ENCODE data around the gene RERE. TPM values are rescaled to one million over a fixed set of nuclear protein-coding genes. Genes with fewer than 3 reads are reported as not detected.

The RERE gene
- total RNA-seq, 1 experiment from 2014 or later: 217 TPM

DNA sequence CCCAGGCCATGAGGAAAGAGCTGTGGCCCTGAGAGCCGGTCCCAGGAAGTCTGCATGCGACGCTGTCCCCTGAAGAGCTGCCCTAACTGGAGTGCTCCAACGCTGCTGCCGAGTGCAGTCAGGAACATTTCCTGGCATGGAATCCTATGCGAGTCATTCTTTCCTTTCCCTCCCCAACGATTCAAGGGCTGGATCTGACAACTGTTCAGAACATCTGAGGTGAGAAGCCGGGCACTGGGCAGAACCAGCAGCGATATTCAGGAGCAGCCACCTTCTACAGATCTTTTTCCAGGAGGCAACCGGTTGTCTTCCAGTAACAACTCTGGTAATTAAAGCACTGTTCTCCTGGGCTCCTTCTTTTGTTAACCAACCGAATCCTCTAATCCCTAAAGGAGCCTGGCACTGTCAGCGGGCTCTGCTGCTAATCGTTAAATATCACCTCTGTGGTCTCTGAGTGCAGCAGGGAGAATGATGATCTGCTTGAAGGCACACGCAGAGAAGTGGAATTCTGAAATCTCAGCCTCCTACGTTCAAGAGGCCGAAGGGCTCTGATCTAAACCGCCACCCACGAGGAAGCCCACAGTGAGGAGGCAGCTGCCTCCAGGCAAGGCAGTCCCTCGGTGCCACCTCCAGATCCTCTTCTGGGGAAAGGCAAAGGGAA is 443.7 kb downstream of the RERE start:
- peaks cover 10% of the 10 kb centered on the region; the same call in 1 of the 2 replicates for H3K36me3 ChIP-seq (ENCODE audit: control insufficient read depth, insufficient read depth, low read length)
- ChIA-PET CTCF (interaction anchor here (0.5 to 0.8 kb wide), 4 partner anchors 13 to 398 kb away, joined by 3 to 4 read pairs (median 3); no protein-coding TSS in a partner anchor), POLR2A (no interaction called here)
- BruUV-seq (replicated peaks): no TSS peak
- H3K9me3 ChIP-seq (ENCODE audit: control insufficient read depth, insufficient read depth, low read depth, low read length): no peaks in the 10 kb centered on the region
- H3K4me1 ChIP-seq (ENCODE audit: control insufficient read depth, insufficient read depth, low read length): peaks cover 72% of the 10 kb centered on the region
- TF ChIP-seq, protein P1, sequence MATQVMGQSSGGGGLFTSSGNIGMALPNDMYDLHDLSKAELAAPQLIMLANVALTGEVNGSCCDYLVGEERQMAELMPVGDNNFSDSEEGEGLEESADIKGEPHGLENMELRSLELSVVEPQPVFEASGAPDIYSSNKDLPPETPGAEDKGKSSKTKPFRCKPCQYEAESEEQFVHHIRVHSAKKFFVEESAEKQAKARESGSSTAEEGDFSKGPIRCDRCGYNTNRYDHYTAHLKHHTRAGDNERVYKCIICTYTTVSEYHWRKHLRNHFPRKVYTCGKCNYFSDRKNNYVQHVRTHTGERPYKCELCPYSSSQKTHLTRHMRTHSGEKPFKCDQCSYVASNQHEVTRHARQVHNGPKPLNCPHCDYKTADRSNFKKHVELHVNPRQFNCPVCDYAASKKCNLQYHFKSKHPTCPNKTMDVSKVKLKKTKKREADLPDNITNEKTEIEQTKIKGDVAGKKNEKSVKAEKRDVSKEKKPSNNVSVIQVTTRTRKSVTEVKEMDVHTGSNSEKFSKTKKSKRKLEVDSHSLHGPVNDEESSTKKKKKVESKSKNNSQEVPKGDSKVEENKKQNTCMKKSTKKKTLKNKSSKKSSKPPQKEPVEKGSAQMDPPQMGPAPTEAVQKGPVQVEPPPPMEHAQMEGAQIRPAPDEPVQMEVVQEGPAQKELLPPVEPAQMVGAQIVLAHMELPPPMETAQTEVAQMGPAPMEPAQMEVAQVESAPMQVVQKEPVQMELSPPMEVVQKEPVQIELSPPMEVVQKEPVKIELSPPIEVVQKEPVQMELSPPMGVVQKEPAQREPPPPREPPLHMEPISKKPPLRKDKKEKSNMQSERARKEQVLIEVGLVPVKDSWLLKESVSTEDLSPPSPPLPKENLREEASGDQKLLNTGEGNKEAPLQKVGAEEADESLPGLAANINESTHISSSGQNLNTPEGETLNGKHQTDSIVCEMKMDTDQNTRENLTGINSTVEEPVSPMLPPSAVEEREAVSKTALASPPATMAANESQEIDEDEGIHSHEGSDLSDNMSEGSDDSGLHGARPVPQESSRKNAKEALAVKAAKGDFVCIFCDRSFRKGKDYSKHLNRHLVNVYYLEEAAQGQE (IDR thresholded peaks at IDR 0.05; ENCODE audit: insufficient read depth in 1 of 2, low read depth in 2 of 2, low read length in 1 of 2): no peak
- TF ChIP-seq, protein P2, sequence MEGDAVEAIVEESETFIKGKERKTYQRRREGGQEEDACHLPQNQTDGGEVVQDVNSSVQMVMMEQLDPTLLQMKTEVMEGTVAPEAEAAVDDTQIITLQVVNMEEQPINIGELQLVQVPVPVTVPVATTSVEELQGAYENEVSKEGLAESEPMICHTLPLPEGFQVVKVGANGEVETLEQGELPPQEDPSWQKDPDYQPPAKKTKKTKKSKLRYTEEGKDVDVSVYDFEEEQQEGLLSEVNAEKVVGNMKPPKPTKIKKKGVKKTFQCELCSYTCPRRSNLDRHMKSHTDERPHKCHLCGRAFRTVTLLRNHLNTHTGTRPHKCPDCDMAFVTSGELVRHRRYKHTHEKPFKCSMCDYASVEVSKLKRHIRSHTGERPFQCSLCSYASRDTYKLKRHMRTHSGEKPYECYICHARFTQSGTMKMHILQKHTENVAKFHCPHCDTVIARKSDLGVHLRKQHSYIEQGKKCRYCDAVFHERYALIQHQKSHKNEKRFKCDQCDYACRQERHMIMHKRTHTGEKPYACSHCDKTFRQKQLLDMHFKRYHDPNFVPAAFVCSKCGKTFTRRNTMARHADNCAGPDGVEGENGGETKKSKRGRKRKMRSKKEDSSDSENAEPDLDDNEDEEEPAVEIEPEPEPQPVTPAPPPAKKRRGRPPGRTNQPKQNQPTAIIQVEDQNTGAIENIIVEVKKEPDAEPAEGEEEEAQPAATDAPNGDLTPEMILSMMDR (IDR thresholded peaks at IDR 0.05): no peak
- no peak for TF ChIP-seq TCF7L2 (IDR thresholded peaks at IDR 0.05; ENCODE audit: low read depth, low read length)
- intact Hi-C loops (cut with micrococcal nuclease; ENCODE audit: unreplicated experiment) (no loop called here), in situ Hi-C loops (cut with HindIII; ENCODE audit: low pct_unique_long_range_greater_than_20kb, low sequenced_read_pairs) (no loop called here)
- ATAC-seq (peak; percentile 54), DNase-seq (ENCODE audit: low read depth, low spot score) (no peak)
- no peak overlapping the region for H3K4me3 ChIP-seq (ENCODE audit: low read depth in 2 of 2, low read length in 2 of 2)
- H3K27me3 ChIP-seq (ENCODE audit: control insufficient read depth, insufficient read depth, low read length): no peaks in the 10 kb centered on the region
- peak overlapping the region; percentile 80 for H3K27ac ChIP-seq (ENCODE audit: low read length)

DNA sequence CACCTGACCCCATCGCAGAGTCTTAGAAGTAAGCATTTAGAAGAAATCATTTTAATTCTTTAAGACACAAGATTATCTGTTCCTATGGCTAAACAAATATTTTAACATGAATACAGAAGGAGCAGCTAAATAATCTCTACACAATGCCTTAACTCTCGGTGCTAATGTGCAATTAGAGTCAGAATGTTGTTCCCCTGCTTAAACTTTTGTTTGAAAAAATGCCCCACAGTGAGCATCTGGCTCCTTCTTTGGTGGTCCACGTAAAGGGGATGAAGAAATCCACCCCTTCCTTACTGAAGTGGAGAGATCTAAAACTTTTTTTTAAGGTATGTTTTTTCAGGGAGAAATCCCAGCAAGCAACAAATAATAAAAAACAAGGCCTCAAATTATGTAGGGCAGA is 444.3 kb downstream of the RERE start:
- ATAC-seq (no peak), DNase-seq (ENCODE audit: low read depth, low spot score) (no peak)
- H3K4me1 ChIP-seq (ENCODE audit: control insufficient read depth, insufficient read depth, low read length): peaks cover 66% of the 10 kb centered on the region
- in situ Hi-C loops (cut with HindIII; ENCODE audit: low pct_unique_long_range_greater_than_20kb, low sequenced_read_pairs): no loop called here
- no peaks in the 10 kb centered on the region for H3K9me3 ChIP-seq (ENCODE audit: control insufficient read depth, insufficient read depth, low read depth, low read length)
- POLR2A ChIA-PET: no interaction called here
- H3K4me3 ChIP-seq (ENCODE audit: low read depth in 2 of 2, low read length in 2 of 2): no peak overlapping the region
- CTCF ChIA-PET: no interaction called here
- H3K36me3 ChIP-seq (ENCODE audit: control insufficient read depth, insufficient read depth, low read length): peaks cover 10% of the 10 kb centered on the region; the same call in 1 of the 2 replicates
- no peaks in the 10 kb centered on the region for H3K27me3 ChIP-seq (ENCODE audit: control insufficient read depth, insufficient read depth, low read length)
- H3K27ac ChIP-seq (ENCODE audit: low read length): peak overlapping the region; percentile 80
- no TSS peak for BruUV-seq (replicated peaks)
- TF ChIP-seq POLR2AphosphoS5 (IDR thresholded peaks at IDR 0.05; ENCODE audit: low read depth, low read length): no peak
- TF ChIP-seq, protein P1 (IDR thresholded peaks at IDR 0.05; ENCODE audit: insufficient read depth in 1 of 2, low read depth in 2 of 2, low read length in 1 of 2): no peak
- TF ChIP-seq, protein P2 (IDR thresholded peaks at IDR 0.05): no peak
- TF ChIP-seq SIN3A (IDR thresholded peaks at IDR 0.05; ENCODE audit: borderline replicate concordance, insufficient read depth, low read depth, low read length): no peak
- intact Hi-C loops (cut with micrococcal nuclease; ENCODE audit: unreplicated experiment): no loop called here

Data from Panc1 (cell line).